WTC11 (cell line): ENCODE data around the gene HS3ST4. TPM values are rescaled to one million over a fixed set of nuclear protein-coding genes. Genes with fewer than 3 reads are reported as not detected.

Source experiments
- ATAC-seq: fragments of 200-7000 bp; cut with Tn5 transposase; 2 replicates; pipeline ENCODE4 v1.10.0; 2021; ENCODE audit warnings: mild to moderate bottlenecking, moderate library complexity
- CTCF ChIA-PET: fragments of 300-600 bp; sonication (Branson Sonifier 250); formaldehyde crosslinking; loops from one replicate; lab custom pipeline; 2021; ENCODE audit warnings: antibody characterized with exemption; lab: Charles Lee
- POLR2A ChIA-PET: fragments of 350-600 bp; sonication (Branson Sonifier 250); formaldehyde crosslinking; loops from one replicate; lab custom pipeline; 2021; ENCODE audit warnings: antibody characterized with exemption; lab: Charles Lee
- DNase-seq: peaks from one replicate; pipeline ENCODE4 v3.0.0; 2021; ENCODE audit warnings: low spot score
- H3K27ac Mint-ChIP-seq: 2 replicates; pipeline ENCODE4 v1.8.0; 2021; ENCODE audit warnings: mixed read lengths
- H3K27me3 Mint-ChIP-seq: 2 replicates; pipeline ENCODE4 v1.8.0; 2021; ENCODE audit warnings: low read depth, mild to moderate bottlenecking, moderate library complexity, mixed read lengths
- H3K36me3 Mint-ChIP-seq: 2 replicates; pipeline ENCODE4 v1.8.0; 2021; ENCODE audit warnings: mixed read lengths
- H3K4me1 Mint-ChIP-seq: 2 replicates; pipeline ENCODE4 v1.8.0; 2022; ENCODE audit warnings: mixed read lengths
- H3K4me3 Mint-ChIP-seq: 2 replicates; pipeline ENCODE4 v1.8.0; 2021; ENCODE audit warnings: mild to moderate bottlenecking, moderate library complexity, mixed read lengths
- H3K9me3 Mint-ChIP-seq: 2 replicates; pipeline ENCODE4 v1.8.0; 2021; ENCODE audit warnings: mixed read lengths
- AR ChIP-seq: fragments of 250-450 bp; sonication (Bioruptor Pico); IDR thresholded peaks from 2 replicates; pipeline ENCODE4 v1.9.0; 2021; ENCODE audit warnings: mild to moderate bottlenecking
- CBFB ChIP-seq: sonication (generic); formaldehyde crosslinking; IDR thresholded peaks from 2 replicates; pipeline ENCODE4 v1.8.1; 2022; ENCODE audit warnings: mild to moderate bottlenecking, low read depth, missing genetic modification reagents
- CTCF ChIP-seq: fragments of 200-600 bp; IDR thresholded peaks from 2 replicates; pipeline ENCODE4 v1.8.0; 2022; ENCODE audit warnings: antibody characterized with exemption
- E2F4 ChIP-seq: sonication (generic); formaldehyde crosslinking; IDR thresholded peaks from 2 replicates; pipeline ENCODE4 v1.8.1; 2022; ENCODE audit warnings: low read depth, mild to moderate bottlenecking, moderate library complexity, missing genetic modification reagents, borderline replicate concordance
- GABPB1 ChIP-seq: sonication (generic); formaldehyde crosslinking; IDR thresholded peaks from 2 replicates; pipeline ENCODE4 v1.8.1; 2023; ENCODE audit warnings: mild to moderate bottlenecking, missing genetic modification reagents
- GTF2I ChIP-seq: fragments of 250-450 bp; sonication (Bioruptor Pico); conservative IDR thresholded peaks from 2 replicates; pipeline ENCODE4 v1.4.0; 2021; ENCODE audit warnings: mild to moderate bottlenecking
- HMGXB4 ChIP-seq: sonication (generic); formaldehyde crosslinking; IDR thresholded peaks from 2 replicates; pipeline ENCODE4 v1.8.1; 2023; ENCODE audit warnings: mild to moderate bottlenecking, moderate library complexity, missing genetic modification reagents
- MXD4 ChIP-seq: fragments of 250-450 bp; sonication (Bioruptor Pico); IDR thresholded peaks from 2 replicates; pipeline ENCODE4 v1.8.0; 2021; ENCODE audit warnings: mild to moderate bottlenecking, moderate library complexity, borderline replicate concordance
- NFYB ChIP-seq: sonication (generic); formaldehyde crosslinking; conservative IDR thresholded peaks from 2 replicates; pipeline ENCODE4 v1.8.0; 2022; ENCODE audit warnings: low read depth, missing genetic modification reagents
- NR1H2 ChIP-seq: sonication (generic); formaldehyde crosslinking; IDR thresholded peaks from 2 replicates; pipeline ENCODE4 v1.9.0; 2021; ENCODE audit warnings: mild to moderate bottlenecking, moderate library complexity, missing genetic modification reagents
- NR2C2 ChIP-seq: sonication (generic); formaldehyde crosslinking; IDR thresholded peaks from 2 replicates; pipeline ENCODE4 v1.8.0; 2022; ENCODE audit warnings: mild to moderate bottlenecking, missing genetic modification reagents
- RORB ChIP-seq: fragments of 250-450 bp; sonication (Bioruptor Pico); IDR thresholded peaks from 2 replicates; pipeline ENCODE4 v1.9.0; 2021; ENCODE audit warnings: mild to moderate bottlenecking
- SOX15 ChIP-seq: fragments of 250-450 bp; sonication (Bioruptor Pico); IDR thresholded peaks from 2 replicates; pipeline ENCODE4 v1.9.0; 2021; ENCODE audit warnings: mild to moderate bottlenecking
- STAT6 ChIP-seq: sonication (generic); formaldehyde crosslinking; conservative IDR thresholded peaks from 2 replicates; pipeline ENCODE4 v1.8.1; 2023; ENCODE audit warnings: mild to moderate bottlenecking, low read depth, missing genetic modification reagents, moderate library complexity
- ZBTB21 ChIP-seq: sonication (generic); formaldehyde crosslinking; IDR thresholded peaks from 2 replicates; pipeline ENCODE4 v1.8.1; 2023; ENCODE audit warnings: mild to moderate bottlenecking, missing genetic modification reagents, borderline replicate concordance
- ZNF281 ChIP-seq: sonication (generic); formaldehyde crosslinking; IDR thresholded peaks from 2 replicates; pipeline ENCODE4 v1.8.0; 2023; ENCODE audit warnings: mild to moderate bottlenecking, missing genetic modification reagents
- total RNA-seq: library from RNA; stranded (reverse); gene quantifications from 3 replicates; pipeline ENCODE4 v1.2.3, GENCODE V29; 2021

HS3ST4 gene
- total RNA-seq, 1 experiment from 2014 or later, result 5.4 TPM

- Mint-ChIP-seq H3K27me3 (no peaks in the 10 kb centered on the region), H3K36me3 (peaks cover 21% of the 10 kb centered on the region), H3K4me1 (peaks cover 5% of the 10 kb centered on the region; the same call in 1 of the 2 replicates), H3K27ac (no peak overlapping the region), H3K9me3 (peaks cover 29% of the 10 kb centered on the region), H3K4me3 (no peak overlapping the region)
- POLR2A ChIA-PET, result no interaction called here
- no peak for ATAC-seq
- TF ChIP-seq HMGXB4 (CRISPR knock-in tag), result no peak
- TF ChIP-seq ZNF281 (CRISPR knock-in tag), result no peak
- no peak for TF ChIP-seq NR1H2 (CRISPR knock-in tag)
- TF ChIP-seq GTF2I, result no peak
- TF ChIP-seq CBFB, result no peak
- no peak for TF ChIP-seq E2F4 (CRISPR knock-in tag)
- TF ChIP-seq ZBTB21, result no peak
- no peak for TF ChIP-seq CTCF
- TF ChIP-seq MXD4, result no peak
- TF ChIP-seq NFYB, result no peak
- TF ChIP-seq RORB (CRISPR knock-in tag), result no peak
- TF ChIP-seq GABPB1 (CRISPR knock-in tag), result no peak
- TF ChIP-seq STAT6 (CRISPR knock-in tag), result no peak
- no peak for TF ChIP-seq SOX15 (CRISPR knock-in tag)
- no peak for TF ChIP-seq AR (CRISPR knock-in tag)
- TF ChIP-seq NR2C2, result no peak
- CTCF ChIA-PET, result no interaction called here
- no peak for DNase-seq
These were observed 132.1 kb downstream of the HS3ST4 start for GRCh38 chr16:25823891-25824290.
